Right renal cortex interstitium (tissue), 3 donors: ENCODE measurements around the gene NUS1. TPM values are rescaled to one million over a fixed set of nuclear protein-coding genes. Genes with fewer than 3 reads are reported as not detected.
"Not testable (repeated sequence)": the region's sequence is repeated elsewhere in the genome, so short reads cannot be mapped to it uniquely, and the experiment has no call there.

Experiments
- DNase-seq, 3 donors: peaks; one replicate each; pipeline ENCODE4 v3.0.0-alpha.2; 2013; ENCODE audit warnings: low read depth in 3 of 3, low spot score in 2 of 3
- polyA plus RNA-seq, 3 donors: library from polyadenylated mRNA; unstranded; fragments of 120-200 nt; gene quantifications; one replicate each; pipeline ENCODE4 v1.2.1, GENCODE V29; 2013; ENCODE audit not compliant: insufficient read length in 3 of 3

The NUS1 gene
- polyA plus RNA-seq, 3 donors: 58.8 to 59.9 (median 59.1) TPM

DNA sequence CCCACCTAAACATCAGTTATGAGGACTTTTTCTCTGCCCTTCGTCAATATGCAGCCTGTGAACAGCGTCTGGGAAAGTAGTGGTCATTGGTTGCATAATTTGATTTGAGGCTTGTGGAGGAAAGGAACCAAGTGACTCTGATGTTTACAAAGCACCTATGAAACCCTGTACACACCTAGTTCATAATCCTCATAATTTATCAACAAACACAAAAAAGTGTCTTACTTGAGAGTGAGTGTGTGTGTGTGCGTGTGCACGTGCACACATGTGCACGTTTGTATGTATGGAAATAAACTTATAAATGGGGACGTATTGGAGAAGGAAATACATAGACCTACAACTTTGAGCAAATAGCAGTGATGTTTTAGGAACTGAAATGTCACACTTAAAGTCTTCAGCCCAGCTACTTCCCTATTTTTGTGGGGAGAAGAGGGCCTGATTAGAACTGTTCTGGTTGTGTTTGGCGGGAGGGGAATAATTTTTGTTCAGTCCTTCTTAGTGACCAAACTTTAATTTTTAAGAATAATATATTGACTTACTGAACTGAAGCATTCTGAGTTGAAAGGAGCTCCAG is 31.8 kb downstream of the NUS1 start:
- not testable (repeated sequence) for DNase-seq

GRCh38 chr6:117711369-117711768 is 36.1 kb downstream of the NUS1 start:
- no peak for DNase-seq

DNA sequence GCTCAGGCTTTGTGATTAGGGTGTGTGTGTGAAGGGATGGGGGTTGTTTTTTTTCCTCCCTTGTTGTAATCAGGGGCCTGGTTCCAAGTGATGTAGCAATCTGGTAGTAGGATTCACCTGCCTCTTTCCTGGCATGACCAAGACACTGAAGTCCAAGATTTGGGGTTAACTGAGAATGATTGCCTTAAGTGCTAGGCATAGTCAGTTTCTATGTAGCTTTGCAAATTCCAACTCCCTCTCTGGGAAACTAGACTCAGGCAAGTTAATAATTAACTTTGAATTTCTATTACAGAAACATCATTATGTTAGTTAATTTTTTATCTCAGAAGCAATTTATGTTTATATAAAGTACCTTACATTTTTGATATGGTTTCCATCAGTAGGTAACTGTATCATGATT is 43.6 kb downstream of the NUS1 start:
- DNase-seq: no peak

DNA sequence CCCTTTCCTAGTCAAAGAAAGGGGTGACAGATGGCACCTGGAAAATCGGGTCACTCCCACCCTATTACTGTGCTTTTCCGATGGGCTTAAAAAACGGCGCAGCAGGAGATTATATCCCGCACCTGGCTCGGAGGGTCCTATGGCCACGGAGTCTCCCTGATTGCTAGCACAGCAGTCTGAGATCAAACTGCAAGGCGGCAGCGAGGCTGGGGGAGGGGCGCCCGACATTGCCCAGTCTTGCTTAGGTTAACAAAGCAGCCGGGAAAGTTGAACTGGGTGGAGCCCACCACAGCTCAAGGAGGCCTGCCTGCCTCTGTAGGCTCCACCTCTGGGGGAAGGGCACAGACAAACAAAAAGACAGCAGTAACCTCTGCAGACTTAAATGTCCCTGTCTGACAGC is 46.3 kb downstream of the NUS1 start:
- DNase-seq: not testable (repeated sequence)

DNA sequence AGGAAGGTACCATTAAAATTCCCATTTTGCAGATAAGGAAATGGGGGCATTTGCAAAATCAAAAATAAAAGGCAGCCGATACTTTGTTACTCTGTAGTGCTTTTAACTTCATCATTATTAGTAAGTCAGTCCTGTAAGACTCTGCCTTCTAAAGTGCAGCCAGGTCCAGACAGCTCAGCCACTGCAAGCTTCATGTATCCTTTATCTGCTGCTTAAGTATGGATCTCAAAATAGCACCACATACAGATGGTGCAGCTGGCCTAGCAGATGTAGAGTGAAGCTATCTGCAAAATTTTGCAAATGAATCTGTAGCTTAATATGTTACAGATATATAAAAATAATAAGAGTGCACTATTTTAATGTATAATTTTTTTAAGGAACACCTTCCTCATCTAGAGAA is 53.4 kb downstream of the NUS1 start:
- no peak for DNase-seq

DNA sequence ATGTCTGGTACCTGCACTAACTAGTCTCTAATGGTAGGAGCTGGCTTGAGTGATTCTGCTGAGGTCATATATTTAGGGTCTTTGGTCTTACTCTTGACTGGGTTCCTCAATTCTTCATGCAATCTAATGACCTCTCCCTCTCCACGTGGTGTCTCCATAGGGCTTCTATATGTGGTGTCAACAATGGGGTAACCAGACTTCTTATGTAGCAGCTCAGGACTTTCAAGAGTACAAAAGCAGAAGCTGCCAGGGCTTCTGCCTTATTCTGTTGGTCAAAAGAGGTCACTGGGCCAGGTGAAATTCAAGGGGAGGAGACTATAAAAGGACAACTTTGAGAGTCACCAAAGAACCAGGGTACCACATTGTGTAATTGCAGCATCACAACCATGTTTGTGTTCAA is 54.3 kb downstream of the NUS1 start:
- DNase-seq: no peak

- no peak for DNase-seq
These were observed 58.1 kb downstream of the NUS1 start for GRCh38 chr6:117733341-117733740.

DNA sequence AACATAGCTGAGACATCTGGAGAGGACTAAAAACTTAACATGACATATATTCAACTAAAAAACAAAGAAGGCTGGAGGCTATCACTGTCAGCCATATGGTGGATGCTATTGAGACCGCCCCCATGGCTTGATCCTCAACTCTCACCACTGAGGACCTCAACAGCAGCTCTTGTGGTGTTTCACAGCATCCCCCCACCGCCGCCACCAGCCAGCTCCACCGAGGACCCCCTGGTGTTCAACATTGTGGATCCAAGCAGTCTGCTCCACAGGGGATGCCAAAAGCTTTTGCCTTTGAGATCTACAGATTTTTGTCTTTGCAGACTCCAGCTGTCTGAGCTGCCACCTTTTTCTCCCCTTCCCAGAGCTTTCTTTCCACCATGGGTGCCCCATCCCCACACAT is 64.6 kb downstream of the NUS1 start:
- no peak for DNase-seq

DNA sequence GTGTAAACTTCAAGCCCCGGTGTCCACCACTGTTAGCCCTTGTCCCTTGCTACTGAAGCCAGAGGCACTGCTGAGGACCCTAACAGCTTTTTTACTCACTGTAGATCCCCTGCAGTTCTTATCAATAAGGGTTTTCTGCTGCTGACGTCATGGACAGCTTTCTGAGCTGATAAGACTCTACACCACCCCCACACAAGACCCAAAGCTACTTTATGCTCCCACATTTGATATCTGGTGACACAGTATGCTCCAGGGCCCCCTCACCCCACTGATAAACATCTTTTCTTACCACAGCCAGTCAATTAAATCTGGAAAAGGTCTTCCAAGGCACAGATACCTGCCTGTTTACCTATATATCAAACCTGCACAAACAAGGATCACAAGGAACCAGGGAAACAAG is 65.3 kb downstream of the NUS1 start:
- no peak for DNase-seq

GRCh38 chr6:117750675-117751074 is 75.4 kb downstream of the NUS1 start:
- DNase-seq: not testable (repeated sequence)

Other genes starting within 250 kb of the NUS1 start
- under 1 TPM; 0.12 to 0.16 (median 0.15) TPM for gene ROS1, start 249.5 kb upstream of the NUS1 start, polyA plus RNA-seq
- 10 to 100 TPM; 11.0 to 11.9 (median 11.3) TPM for gene DCBLD1, start 192.8 kb upstream of the NUS1 start, polyA plus RNA-seq
- gene GOPC, start 73.0 kb upstream of the NUS1 start, polyA plus RNA-seq: 10 to 100 TPM; 64.6 to 69.4 (median 67.9) TPM
- 1 to 10 TPM; 3.1 to 3.6 (median 3.3) TPM for gene SLC35F1, start 231.8 kb downstream of the NUS1 start, polyA plus RNA-seq